Ramos (cell line): ENCODE results near the gene INPP5A.

Experiments
- in situ Hi-C: fragments of 300-500 bp; cut with MboI; formaldehyde crosslinking; loops from one replicate; pipeline ENCODE4 v1.14.3; 2022; ENCODE audit warnings: low sequenced_read_pairs; ENCODE audit not compliant: unreplicated experiment

The INPP5A gene

DNA sequence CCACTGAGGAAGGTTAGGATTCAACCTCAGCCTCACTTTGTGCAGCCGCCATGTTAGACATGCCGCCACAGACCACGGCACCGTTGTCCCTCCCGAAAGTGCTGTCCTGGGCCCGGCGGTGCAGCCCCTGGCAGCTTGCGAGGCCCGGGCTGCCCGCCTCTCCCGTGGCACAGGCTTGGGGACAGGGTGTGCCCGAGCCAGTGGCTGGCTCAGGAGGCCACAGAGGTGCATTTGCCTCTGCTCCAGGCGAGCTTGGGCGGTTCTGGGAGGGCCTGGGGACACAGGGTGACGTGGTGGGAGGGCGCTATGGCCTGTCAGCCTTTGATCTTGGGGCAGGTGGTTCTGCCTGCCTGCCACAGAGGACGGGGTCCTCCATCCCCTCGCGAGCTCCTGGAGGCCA is 207.3 kb downstream of the INPP5A start:
- in situ Hi-C loops = no loop called here

DNA sequence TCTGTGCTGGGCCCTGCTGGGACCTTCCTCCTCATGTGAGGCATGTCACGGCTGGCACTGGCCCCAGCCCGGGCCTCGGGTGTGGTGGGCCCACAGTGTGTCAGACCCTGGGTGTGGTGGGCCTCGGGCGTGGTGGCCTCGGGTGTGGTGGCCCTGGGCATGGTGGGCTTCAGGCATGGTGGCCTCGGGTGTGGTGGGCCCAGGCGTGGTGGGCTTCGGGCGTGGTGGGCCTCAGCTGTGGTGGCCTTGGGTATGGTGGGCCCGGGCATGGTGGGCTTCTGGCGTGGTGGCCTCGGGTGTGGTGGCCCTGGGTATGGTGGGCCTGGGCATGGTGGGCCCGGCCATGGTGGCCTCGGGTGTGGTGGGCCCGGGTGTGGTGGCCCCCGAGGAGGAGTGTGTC is 207.9 kb downstream of the INPP5A start:
- in situ Hi-C loops = no loop called here

DNA sequence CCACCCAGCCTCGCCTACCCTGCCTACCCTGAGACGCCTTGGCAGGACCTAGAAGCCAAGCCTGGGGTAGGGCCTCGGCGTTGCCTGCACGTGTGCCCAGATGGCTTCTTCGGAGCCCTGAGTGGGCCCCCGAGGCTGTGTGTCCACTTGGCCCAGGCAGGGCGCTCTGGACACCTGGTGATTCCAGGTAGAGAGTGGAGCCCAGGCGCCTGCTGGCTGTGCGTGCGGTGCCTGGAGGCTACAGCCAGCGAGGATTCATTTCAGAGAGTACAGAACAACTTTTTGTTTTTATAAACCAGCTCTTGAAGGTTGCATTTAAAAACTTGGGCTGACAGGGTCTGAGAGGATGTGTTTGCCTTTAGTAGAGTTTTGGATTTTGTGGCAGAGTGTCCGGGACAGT is 208.4 kb downstream of the INPP5A start:
- in situ Hi-C loops = no loop called here

DNA sequence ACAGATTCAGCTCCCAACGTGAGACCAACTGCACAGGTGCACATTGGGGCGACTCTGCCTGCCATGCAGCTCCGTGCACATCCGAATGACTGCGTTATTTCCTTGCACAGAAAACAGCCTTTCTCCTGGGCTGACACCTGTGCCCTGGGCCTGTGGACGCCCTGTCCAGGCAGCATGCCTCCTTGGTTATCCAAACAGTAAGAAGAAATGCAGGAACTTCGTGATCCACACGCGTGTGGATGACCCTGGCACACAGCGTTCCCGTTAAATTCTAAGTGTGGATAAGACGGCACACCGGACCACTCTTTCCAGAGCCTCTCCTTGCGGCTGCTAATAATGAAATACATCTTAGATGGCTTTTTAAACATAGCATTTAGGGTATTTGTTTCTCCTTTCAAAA is 208.8 kb downstream of the INPP5A start:
- in situ Hi-C loops = no loop called here

DNA sequence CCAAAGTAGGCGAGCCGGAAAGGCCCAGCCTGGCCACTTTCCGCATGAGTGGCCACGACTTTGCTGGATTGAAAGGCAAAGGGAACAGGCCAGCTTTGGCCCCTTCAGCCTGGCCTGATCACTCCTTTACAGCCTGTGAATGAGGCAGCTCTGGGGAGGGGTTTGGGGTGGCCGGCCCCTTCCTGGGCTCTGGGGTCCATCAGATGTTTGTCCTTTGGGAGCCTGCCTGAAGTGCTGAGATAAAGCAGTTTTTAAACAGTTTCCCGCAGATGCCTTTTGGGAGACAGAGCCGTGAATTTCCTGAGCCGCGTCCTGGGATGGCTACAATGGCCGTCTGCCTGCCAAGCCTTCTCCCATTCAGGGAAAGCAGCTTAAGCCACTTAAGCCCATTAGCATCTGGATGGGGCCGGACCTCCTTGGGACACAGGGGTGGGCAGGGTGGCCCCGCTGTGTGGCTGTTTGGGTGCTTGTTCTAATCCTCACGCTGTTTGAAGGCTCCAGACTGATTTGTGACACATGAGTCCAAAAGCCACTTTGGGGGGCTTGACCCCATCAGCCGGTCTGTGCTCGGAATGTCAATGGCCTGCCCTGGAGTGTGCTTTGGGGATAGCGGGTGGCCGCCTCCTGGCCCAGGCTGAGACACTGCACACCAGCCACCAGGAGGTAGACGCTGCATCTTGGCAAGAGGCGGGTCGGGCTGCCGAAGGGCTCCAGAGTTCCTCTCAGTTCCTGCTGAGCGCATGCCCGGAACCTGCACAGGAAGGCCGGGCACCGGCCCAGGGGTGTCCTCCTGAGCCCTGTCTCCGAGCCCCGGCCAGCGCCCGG is 209.4 kb downstream of the INPP5A start:
- in situ Hi-C loops = no loop called here

DNA sequence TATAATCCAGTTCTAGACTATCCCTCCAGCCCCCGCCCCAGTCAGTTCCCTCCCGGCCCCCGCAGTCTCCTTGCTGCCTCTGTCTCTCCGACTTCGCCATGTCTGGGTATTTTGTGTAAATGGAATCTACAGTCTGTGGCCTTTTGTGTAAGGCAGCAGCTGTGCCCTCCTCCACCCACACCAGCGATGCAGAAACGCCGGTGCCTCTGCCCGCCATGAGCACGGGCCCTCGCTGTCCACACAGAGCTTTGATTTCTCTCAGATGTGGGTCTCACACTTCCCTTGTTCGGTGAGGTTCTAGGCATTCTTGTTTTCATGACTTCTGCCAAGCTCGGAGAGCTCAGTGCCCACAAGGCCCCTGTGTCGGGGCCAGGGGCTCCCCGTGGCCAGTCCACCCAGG is 210.5 kb downstream of the INPP5A start:
- in situ Hi-C loops = no loop called here

DNA sequence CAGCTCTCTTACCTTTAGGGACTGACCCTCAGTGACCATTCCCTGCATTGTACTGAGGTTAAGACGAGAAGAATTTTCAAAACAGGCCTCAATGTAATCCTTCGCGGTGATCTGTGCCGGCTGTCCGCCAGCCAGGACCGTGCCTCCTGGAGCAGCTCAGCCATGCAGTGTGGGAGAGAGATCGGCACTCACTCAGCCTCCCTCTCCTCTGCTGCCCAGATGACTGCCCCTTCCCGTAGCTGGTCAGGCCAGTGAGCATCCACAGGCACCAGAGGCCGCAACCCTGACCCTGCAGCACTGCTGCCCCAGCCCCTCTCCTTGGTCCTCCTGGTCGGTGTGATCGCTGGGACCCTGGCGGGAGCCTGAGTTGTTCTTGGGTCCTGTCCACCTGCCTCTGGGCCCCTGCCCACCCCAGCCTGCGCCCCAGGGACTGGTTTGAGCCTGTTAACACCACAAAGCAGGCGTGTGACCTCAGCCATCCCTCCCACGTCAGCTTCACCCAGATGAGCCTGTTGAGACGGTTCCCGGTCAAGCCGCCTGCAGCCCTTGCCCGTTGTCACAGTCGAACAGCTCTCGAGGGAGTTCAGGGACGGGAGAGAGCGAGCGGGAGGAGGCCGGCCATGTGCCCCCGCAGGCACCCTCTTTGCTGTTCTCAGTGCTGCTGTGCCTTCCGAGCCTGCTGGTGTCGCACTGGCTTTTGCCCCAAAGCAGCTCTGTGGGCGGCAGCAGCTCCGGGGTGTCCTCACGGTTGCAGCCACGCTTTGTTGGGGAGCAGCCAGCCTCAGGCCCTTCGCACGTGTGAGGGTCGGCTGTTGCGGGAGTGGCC is 211.2 kb downstream of the INPP5A start:
- in situ Hi-C loops = no loop called here

DNA sequence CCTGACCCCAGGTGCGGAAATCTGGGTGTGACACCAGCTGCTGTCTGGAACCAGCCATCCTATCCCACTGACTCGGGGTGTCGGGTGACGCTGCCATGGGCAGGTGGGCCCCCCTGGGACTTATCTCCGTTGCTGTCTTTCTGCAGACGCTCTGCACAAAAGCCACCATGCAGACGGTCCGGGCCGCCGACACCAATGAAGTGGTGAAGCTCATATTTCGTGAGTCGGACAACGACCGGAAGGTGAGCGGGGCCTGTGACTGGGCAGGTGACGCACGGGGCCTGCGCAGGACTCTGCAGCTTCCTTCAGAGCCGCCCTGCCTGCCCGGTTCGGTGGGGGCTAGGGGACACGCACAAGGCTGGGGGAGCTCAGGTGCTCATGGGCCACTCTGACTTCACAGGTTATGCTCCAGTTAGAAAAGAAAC is 211.8 kb downstream of the INPP5A start:
- in situ Hi-C loops = no loop called here

DNA sequence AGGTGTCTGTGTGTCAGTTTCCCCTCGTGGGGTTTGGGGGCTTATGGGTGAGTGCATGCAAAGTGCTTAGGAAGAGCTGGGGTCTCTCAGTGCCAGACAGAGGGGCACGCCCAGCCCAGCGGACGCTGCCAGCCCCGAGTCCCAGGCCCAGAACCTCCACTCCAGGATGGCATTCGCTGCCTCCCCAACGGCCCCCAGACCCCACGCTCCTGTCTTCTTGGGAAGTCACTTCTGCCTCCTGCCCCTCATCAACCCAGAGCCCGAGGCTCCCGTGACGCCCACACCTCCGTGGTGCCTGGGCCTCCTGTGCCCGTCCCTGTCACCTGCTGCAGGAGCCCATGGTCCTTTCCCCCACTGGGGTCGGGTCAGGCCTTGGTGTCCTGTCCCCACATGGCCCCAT is 213.3 kb downstream of the INPP5A start:
- in situ Hi-C loops = no loop called here

DNA sequence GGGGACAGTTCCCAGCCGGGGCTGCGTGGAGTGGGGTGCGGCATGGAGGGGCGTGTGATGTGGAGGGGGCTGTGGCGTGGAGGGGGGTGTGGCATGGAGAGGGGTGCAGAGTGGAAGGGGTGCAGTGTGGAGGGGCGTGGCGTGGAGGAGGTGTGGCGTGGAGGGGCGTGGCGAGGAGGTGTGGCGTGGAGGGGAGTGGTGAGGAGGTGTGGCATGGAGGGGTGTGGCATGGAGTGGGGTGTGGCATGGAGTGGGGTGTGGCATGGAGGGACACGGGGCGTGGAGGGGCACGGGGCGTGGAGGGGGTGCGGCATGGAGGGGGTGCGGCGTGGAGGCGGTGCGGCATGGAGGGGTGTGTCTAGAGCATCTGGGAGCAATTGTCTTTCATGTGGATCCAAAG is 214.8 kb downstream of the INPP5A start:
- in situ Hi-C loops = no loop called here

DNA sequence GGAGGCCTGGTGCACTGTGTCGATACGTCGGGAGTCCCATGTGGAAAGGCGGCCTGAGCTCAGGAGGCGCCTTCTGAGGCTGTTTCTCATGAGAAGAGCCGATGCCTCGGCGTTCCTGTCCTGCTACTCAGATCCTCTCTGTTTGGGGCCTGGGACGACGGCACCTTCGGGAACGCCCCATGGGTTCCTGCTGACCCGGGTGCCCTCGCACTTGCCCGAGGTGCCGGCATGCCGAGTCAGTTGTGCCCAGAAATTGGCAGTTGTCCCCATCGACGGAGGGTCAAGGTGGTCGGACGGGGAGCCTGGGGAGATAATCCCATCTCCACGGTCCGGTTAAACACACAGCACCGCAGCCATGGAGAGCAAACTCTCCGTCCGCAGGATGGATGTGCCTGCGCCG is 215.4 kb downstream of the INPP5A start:
- in situ Hi-C loops = no loop called here

DNA sequence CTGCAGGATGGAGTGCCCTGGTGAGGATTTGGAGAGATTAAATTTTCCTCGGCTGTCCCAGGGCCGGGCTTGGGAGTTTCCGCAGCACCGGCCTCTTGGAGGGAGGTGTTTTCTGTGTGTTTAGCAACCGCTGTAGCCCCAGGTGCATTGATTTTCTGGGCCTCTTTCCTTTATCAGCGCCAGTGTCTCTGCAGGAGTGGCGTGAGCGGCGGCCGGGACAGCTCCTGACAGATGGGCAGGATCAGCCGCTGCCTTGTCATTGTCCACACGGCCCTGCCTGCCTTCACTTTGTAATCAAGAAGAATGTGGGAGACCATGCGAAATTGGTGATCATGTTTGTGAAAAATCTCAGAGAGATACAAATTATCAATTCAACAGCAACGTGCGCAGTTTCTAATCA is 216.0 kb downstream of the INPP5A start:
- in situ Hi-C loops = no loop called here

DNA sequence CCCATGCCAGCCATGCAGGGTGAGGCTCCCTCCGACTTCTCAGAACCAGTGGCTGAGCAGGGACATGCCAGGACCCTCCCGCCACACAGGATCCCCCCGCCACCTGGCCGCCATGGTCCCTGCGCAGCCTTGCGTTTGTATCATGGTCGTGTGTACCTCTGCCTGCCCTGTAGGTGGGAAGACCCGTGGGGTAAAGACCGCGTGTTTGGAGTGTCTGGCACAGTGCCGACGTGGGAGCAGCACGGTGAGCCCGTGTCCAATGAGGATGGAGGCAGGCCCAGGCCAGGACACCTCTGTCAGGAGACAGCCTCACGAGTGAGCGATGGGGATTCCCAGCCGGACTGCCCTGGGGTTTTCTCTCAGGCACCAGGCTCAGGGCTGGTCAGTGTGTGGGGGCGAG is 216.5 kb downstream of the INPP5A start:
- in situ Hi-C loops = no loop called here

DNA sequence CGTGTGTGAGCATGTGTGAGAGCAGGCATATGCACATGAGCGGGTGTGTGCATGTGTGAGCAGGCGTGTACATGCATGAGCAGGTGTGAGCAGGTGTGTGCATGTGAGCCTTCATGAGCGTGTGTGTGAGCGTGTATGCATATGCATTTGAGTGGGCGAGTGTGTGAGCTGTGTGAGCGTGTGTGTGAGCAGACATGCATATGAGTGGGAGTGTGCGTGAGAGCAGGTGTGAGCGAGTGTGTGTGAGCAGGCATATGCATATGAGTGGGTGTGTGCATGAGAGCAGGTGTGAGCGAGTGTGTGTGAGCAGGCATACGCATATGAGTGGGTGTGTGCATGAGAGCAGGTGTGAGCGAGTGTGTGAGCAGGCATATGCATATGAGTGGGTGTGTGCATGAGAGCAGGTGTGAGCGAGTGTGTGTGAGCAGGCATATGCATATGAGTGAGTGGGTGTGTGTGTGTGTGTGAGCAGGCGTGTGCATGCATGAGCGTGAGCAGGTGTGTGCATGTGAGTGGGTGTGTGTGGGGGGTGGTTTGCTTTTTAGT is 217.7 kb downstream of the INPP5A start:
- in situ Hi-C loops = no loop called here

DNA sequence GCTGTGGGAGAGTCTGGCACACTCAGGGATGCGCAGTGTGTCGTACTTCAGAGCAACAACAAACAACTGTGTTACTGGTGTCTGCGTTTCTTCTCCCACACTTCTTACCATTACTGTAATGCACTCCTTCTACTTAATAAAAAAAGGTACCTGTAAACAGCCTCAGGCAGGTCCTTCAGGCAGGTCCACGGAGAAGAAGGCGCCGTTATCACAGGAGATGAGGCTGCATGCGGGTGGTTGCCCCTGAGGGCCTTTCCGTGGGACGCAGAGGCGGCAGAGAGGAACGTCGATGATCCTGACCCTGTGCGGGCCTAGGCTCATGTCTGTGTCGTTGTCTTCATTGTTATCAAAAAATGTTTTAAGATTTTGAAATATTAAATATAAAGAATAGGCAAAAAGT is 219.0 kb downstream of the INPP5A start:
- in situ Hi-C loops = no loop called here

DNA sequence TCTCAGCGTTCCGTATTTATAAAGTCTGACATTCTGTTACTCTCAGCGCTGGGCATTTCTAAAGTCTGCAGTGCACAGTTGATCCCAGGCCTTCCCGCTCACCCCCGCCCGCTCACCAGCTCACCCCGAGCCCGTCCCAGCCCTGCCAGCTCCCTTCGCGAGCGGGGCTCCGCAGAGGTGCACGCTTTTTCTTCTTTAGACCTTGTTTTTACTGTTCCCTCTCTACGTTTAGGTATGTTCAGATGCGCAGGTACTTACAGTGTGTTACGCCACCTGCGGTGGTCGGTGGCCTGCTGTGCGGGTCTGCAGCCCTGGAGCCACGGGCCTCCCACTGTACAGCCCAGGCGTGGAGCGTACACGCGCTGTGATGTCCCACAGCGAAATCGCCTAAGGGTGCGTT is 219.6 kb downstream of the INPP5A start:
- in situ Hi-C loops = no loop called here

DNA sequence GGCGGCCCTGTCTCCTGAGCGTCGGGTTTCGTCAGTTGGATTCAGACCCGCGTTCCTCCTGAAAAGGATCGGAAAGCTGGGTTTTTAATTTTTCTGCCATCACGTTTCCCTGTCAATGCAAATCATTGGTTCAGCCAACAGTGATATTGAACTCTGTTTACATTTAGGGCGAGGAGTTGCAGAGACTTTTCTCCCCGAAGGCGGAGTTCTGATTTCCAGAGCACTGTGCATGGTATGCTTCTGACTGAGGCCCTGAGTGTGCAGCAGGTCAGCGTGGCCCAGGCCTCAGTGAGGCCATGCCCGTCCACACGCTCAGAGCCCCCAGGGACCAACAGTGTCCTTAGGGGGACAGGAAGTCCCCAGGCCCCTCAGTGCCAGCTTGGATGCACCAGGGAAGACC is 221.3 kb downstream of the INPP5A start:
- in situ Hi-C loops = no loop called here

DNA sequence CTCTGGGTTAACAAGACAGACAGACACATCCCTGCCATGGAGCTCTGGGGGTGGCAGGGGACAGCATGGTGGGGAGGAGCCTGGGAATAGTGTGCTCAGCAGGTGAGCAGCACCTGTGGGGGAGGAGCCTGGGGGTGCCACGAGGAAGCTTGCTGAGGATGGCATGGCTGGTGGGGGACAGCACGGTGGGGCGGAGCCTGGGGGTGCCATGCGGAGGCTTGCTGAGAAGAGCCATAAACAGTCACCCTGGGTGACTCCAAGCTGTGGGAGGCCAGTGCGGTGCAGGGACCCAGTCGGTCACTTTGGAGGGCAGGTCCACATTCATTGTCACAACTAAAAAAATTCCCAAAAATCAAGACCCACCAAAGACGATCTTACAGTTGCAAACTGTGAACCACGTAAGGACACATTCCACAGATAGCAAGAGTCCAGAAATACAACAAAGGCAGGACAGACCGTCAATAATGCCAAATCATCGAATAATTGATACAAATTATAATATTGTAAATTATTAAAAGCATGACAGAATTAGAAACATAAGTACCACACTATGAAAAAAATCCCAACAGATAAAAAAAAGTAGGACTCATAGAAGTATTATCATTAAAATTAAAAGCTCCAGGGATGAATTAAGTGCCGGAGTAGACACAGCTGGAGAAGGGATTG is 223.9 kb downstream of the INPP5A start:
- in situ Hi-C loops = no loop called here

DNA sequence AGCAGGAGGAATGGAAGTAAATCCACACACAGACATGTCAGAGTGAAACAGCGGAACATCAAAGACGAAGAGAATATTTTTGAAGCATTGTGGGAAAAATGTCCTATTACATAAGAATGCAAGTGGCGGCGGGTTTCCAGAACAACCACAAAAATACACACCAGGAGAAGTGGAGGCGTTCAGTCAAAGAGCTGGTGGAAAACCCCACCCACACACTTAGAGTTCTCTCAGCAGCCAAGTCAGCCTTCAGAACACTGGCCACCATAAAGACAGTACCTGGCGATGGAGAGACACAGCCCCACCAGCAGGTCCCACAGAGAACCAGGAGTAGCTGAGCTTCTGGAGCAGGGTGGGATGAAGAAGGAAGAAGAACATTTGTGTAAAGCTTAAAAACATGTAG is 224.7 kb downstream of the INPP5A start:
- in situ Hi-C loops = no loop called here

DNA sequence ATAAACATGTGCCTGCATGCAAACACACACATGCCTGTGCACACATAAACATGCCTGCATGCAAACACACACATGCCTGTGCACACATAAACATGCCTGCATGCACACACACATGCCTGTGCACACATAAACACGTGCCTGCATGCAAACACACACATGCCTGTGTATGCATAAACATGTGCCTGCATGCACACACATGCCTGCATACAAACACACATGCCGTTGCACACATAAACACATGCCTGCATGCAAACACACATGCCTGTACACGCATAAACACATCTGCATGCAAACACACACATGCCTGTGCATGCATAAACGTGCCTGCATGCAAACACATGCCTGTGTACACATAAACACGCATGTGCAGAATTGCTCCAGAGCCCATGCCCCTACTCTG is 226.0 kb downstream of the INPP5A start:
- in situ Hi-C loops = no loop called here

DNA sequence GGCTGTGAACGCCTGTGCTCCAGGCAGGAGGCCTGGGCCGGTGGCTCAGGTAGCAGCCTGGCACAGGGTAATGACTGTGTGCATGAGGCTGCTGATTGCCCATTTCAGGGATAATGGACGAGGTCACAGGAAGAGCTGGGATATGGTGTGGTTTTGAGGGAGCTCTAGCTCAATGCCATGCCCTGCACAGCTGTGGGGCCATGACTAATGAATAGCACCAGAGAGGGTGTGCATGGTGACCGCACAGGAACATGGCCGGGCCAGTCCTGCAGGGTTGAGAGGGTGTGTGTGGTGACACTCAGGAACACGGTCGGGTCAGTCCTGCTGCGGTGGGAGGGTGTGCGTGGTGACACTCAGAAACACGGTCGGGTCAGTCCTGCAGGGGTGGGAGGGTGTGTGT is 226.5 kb downstream of the INPP5A start:
- in situ Hi-C loops = no loop called here
